Mesenchymal stem cell (in vitro differentiated cells and primary cell): Measurements from ENCODE around the gene EEPD1.

Source experiments
- DNase-seq: peaks from one replicate; pipeline ENCODE4 v3.0.0-alpha.2; 2013
- H2AFZ ChIP-seq: one replicate; pipeline ENCODE4 v1.6.1; 2013; ENCODE audit warnings: low read depth, mild to moderate bottlenecking, control low read depth, inconsistent platforms, low read length, moderate library complexity
- H2AK5ac ChIP-seq: 2 replicates; pipeline ENCODE4 v1.6.1; 2013; ENCODE audit warnings: low read length, moderate library complexity, mild to moderate bottlenecking, inconsistent platforms; ENCODE audit not compliant: severe bottlenecking
- H2BK120ac ChIP-seq: one replicate; pipeline ENCODE4 v1.6.1; 2013; ENCODE audit warnings: low read depth, mild to moderate bottlenecking, inconsistent platforms, low read length, moderate library complexity
- H2BK12ac ChIP-seq, 2 experiments: one replicate each; pipeline ENCODE4 v1.6.1; 2013; ENCODE audit warnings: inconsistent platforms in 2 of 2, low read length in 2 of 2, mild to moderate bottlenecking in 2 of 2, moderate library complexity in 2 of 2, control low read depth in 1 of 2
- H2BK15ac ChIP-seq: one replicate; pipeline ENCODE4 v1.6.1; 2013; ENCODE audit warnings: mild to moderate bottlenecking, low read depth, inconsistent platforms; ENCODE audit not compliant: poor library complexity, severe bottlenecking
- H2BK5ac ChIP-seq: 2 replicates; pipeline ENCODE4 v1.6.1; 2013; ENCODE audit warnings: low read depth, mild to moderate bottlenecking, low read length, control low read depth, inconsistent platforms; ENCODE audit not compliant: poor library complexity, severe bottlenecking
- H3K14ac ChIP-seq, 2 experiments: one replicate each; pipeline ENCODE4 v1.6.1; 2013; ENCODE audit warnings: inconsistent platforms in 2 of 2, low read length in 2 of 2, control low read depth in 1 of 2, mild to moderate bottlenecking in 1 of 2, moderate library complexity in 1 of 2
- H3K18ac ChIP-seq, 2 experiments: one replicate each; pipeline ENCODE4 v1.6.1; 2013; ENCODE audit warnings: inconsistent platforms in 2 of 2, low read length in 2 of 2, control low read depth in 1 of 2, low read depth in 1 of 2, mild to moderate bottlenecking in 1 of 2
- H3K23ac ChIP-seq, 2 experiments: one replicate each; pipeline ENCODE4 v1.6.1; 2013; ENCODE audit warnings: inconsistent platforms in 2 of 2, low read length in 2 of 2, mild to moderate bottlenecking in 2 of 2, moderate library complexity in 2 of 2, control low read depth in 1 of 2
- H3K27ac ChIP-seq: 2 replicates; pipeline ENCODE4 v1.5.1; 2013; ENCODE audit warnings: mild to moderate bottlenecking, moderate library complexity, low read length, control low read depth, inconsistent platforms; ENCODE audit not compliant: poor library complexity, severe bottlenecking
- H3K27me3 ChIP-seq, 2 experiments: 2 replicates each; pipeline versions ENCODE4 v1.6.1 to v1.7.0; 2013; ENCODE audit warnings: low read length in 2 of 2, mild to moderate bottlenecking in 2 of 2, moderate library complexity in 2 of 2, control low read depth in 1 of 2, inconsistent platforms in 1 of 2; ENCODE audit not compliant: control insufficient read depth in 1 of 2, insufficient read depth in 1 of 2
- H3K36me3 ChIP-seq, 2 experiments: 2 replicates each; pipeline versions ENCODE4 v1.6.1 to v1.7.0; 2013; ENCODE audit warnings: low read length in 2 of 2, control low read depth in 1 of 2, inconsistent platforms in 1 of 2, low read depth in 1 of 2, mild to moderate bottlenecking in 1 of 2; ENCODE audit not compliant: insufficient read depth in 2 of 2, control insufficient read depth in 1 of 2
- H3K4ac ChIP-seq, 2 experiments: one replicate each; pipeline ENCODE4 v1.6.1; 2013; ENCODE audit warnings: inconsistent platforms in 2 of 2, low read length in 2 of 2, mild to moderate bottlenecking in 2 of 2, moderate library complexity in 2 of 2, control low read depth in 1 of 2, low read depth in 1 of 2
- H3K4me1 ChIP-seq: 2 replicates; pipeline ENCODE4 v1.6.1; 2013; ENCODE audit warnings: low read depth, low read length, control low read depth; ENCODE audit not compliant: control insufficient read depth, insufficient read depth
- H3K4me2 ChIP-seq: 2 replicates; pipeline ENCODE4 v1.6.1; 2013; ENCODE audit warnings: low read length, mild to moderate bottlenecking, inconsistent platforms; ENCODE audit not compliant: poor library complexity, severe bottlenecking
- H3K4me3 ChIP-seq, 2 experiments: 2 replicates each; pipeline versions ENCODE4 v1.5.1 to v1.7.0; 2013; ENCODE audit warnings: low read length in 2 of 2, mild to moderate bottlenecking in 2 of 2, control low read depth in 1 of 2, low read depth in 1 of 2; ENCODE audit not compliant: insufficient read depth in 1 of 2
- H3K79me1 ChIP-seq: replicated peaks from 2 replicates; pipeline ENCODE4 v1.6.1; 2013; ENCODE audit warnings: mild to moderate bottlenecking, control low read depth, low read length, inconsistent platforms; ENCODE audit not compliant: poor library complexity, severe bottlenecking
- H3K9ac ChIP-seq: 2 replicates; pipeline ENCODE4 v1.7.0; 2013; ENCODE audit warnings: mild to moderate bottlenecking, low read length, moderate library complexity
- H3K9me3 ChIP-seq: 2 replicates; pipeline ENCODE4 v1.7.0; 2013; ENCODE audit warnings: mild to moderate bottlenecking, low read length; ENCODE audit not compliant: control insufficient read depth
- H4K8ac ChIP-seq: one replicate; pipeline ENCODE4 v1.6.1; 2013; ENCODE audit warnings: inconsistent platforms, mild to moderate bottlenecking, low read length, moderate library complexity
- H4K91ac ChIP-seq: one replicate; pipeline ENCODE4 v1.6.1; 2013; ENCODE audit warnings: mild to moderate bottlenecking, low read length, inconsistent platforms
- WGBS: methylation state at CpG from one replicate; pipeline ENCODE4 v1.1.7; 2013; ENCODE audit warnings: mixed read lengths; 5-methylcytosine and 5-hydroxymethylcytosine counted together

Gene EEPD1

DNA sequence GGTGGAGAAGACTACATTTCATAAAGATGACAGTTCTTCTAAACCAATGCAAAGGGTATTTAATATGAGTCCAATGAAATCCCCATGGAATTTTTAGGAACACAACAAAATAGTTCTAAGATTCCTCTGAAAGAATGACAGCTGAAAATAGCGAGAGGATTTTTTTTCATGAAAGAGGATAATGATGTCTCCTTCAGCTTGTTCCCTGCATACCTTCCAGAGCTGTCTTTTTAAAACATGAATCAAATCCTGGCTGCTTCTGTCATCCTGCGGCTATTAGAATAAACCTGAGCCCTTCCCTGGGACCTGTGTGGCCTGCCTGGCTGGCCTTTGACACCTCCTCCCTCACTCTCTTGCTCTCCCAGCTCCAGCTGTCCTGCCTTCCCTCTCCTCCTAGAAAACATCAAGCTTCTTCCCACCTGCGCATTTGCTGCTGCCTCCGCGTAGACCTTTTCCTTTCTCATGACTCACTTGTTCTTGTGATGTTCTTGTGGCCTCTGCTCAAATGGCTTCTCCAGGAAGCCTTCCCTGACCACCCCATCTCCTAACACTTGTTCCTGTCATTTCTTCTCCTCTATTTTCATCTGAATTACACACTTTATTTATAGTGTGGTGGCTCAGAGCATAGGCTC, 57.4 kb downstream of the EEPD1 start:
- Histone ChIP-seq H3K4ac (no peak overlapping the region), H3K27ac (no peak overlapping the region), H4K8ac (peak overlapping the region; percentile 12), H3K36me3 (no peaks in the 10 kb centered on the region), H3K14ac (no peak overlapping the region), H2AK5ac (no peak overlapping the region), H2BK12ac (peak overlapping the region in 1 of 2 experiments; percentile 49), H3K27me3 (peaks cover 0 to 15% of the 10 kb centered on the region in 2 experiments), H3K9me3 (no peaks in the 10 kb centered on the region), H3K4me2 (no peak overlapping the region), H2BK15ac (no peak overlapping the region), H3K18ac (peak overlapping the region in 1 of 2 experiments; percentile 41), H3K4me3 (no peak overlapping the region), H3K4me1 (peaks cover 14% of the 10 kb centered on the region), H2AFZ (no peak overlapping the region), H3K79me1 (no peaks in the 10 kb centered on the region), H2BK120ac (no peak overlapping the region), H3K9ac (no peak overlapping the region), H3K23ac (no peak overlapping the region), H4K91ac (no peak overlapping the region), H2BK5ac (no peak overlapping the region)
- DNase-seq: peak; percentile 46
- 67% methylated on average over 5 of the region's 5 CpGs for WGBS

- Histone ChIP-seq H3K9me3 (no peaks in the 10 kb centered on the region), H3K36me3 (no peaks in the 10 kb centered on the region), H4K8ac (no peak overlapping the region), H2BK12ac (no peak overlapping the region), H2BK120ac (no peak overlapping the region), H3K4ac (no peak overlapping the region), H3K18ac (no peak overlapping the region), H3K79me1 (no peaks in the 10 kb centered on the region), H3K4me3 (no peak overlapping the region), H3K4me2 (no peak overlapping the region), H2AFZ (no peak overlapping the region), H3K27ac (no peak overlapping the region), H3K27me3 (peaks cover 0 to 17% of the 10 kb centered on the region in 2 experiments), H3K4me1 (peaks cover 6% of the 10 kb centered on the region), H2AK5ac (no peak overlapping the region), H2BK5ac (no peak overlapping the region), H3K23ac (no peak overlapping the region), H4K91ac (no peak overlapping the region), H2BK15ac (no peak overlapping the region), H3K14ac (no peak overlapping the region), H3K9ac (no peak overlapping the region)
- 27% methylated on average over 23 of the region's 23 CpGs for WGBS
- no peak for DNase-seq
Observed at GRCh38 chr7:36214608-36215456, 61.8 kb downstream of the EEPD1 start.

- H3K4me1 ChIP-seq: peaks cover 5% of the 10 kb centered on the region
- H4K8ac ChIP-seq: no peak overlapping the region
- no peak overlapping the region for H2BK5ac ChIP-seq
- no peak overlapping the region for H3K14ac ChIP-seq
- H3K4me3 ChIP-seq: no peak overlapping the region
- no peak overlapping the region for H2AK5ac ChIP-seq
- no peak overlapping the region for H2BK15ac ChIP-seq
- H3K9me3 ChIP-seq: no peaks in the 10 kb centered on the region
- no peaks in the 10 kb centered on the region for H3K36me3 ChIP-seq
- no peak overlapping the region for H3K9ac ChIP-seq
- no peak overlapping the region for H2BK12ac ChIP-seq
- no peak overlapping the region for H3K4me2 ChIP-seq
- H3K23ac ChIP-seq: no peak overlapping the region
- no peak for DNase-seq
- no peaks in the 10 kb centered on the region for H3K79me1 ChIP-seq
- WGBS: 71% methylated on average over 2 of the region's 2 CpGs
- no peak overlapping the region for H2AFZ ChIP-seq
- peaks cover 0 to 19% of the 10 kb centered on the region in 2 experiments for H3K27me3 ChIP-seq
- no peak overlapping the region for H2BK120ac ChIP-seq
- no peak overlapping the region for H3K27ac ChIP-seq
- H3K4ac ChIP-seq: no peak overlapping the region
- no peak overlapping the region for H4K91ac ChIP-seq
- H3K18ac ChIP-seq: no peak overlapping the region
Observed at GRCh38 chr7:36215457-36215765, 62.4 kb downstream of the EEPD1 start.

DNA sequence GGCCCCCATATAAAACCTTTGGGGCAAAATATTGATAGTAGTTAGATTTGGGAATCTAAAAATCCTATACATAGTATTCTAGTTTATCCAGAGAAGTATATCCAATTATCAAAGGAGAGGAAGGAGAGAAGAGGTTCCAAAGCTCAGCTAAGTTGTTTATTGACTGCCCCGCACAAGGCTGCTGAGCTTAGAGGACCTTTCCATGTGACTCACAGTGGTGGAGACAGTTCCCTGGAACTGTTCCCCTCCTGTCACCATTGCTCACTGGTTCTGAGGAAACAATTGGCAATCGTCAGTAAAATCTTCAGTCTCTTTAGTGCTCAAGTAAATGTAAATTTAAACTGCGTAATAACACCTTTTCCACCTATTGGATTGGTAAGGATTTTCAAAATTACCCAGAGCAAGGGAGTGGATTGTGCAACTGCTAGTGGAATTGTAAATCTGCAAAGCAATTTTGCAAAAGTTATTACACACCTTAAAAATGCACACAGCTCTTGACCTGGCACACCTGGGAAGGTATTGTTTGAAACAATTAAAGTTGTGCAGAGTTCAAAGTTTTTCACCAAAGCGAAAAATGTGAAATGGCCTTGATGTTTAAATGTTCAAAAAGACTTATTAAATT, 63.1 kb downstream of the EEPD1 start:
- Histone ChIP-seq H3K4ac (no peak overlapping the region), H2BK12ac (no peak overlapping the region), H3K4me3 (no peak overlapping the region), H3K4me1 (peaks cover 4% of the 10 kb centered on the region), H4K91ac (no peak overlapping the region), H2BK120ac (no peak overlapping the region), H3K23ac (no peak overlapping the region), H3K27me3 (peaks cover 0 to 19% of the 10 kb centered on the region in 2 experiments), H3K79me1 (no peaks in the 10 kb centered on the region), H4K8ac (no peak overlapping the region), H3K14ac (no peak overlapping the region), H2AFZ (no peak overlapping the region), H2BK5ac (no peak overlapping the region), H3K9me3 (no peaks in the 10 kb centered on the region), H3K36me3 (no peaks in the 10 kb centered on the region), H3K4me2 (no peak overlapping the region), H2AK5ac (no peak overlapping the region), H2BK15ac (no peak overlapping the region), H3K18ac (no peak overlapping the region), H3K9ac (no peak overlapping the region), H3K27ac (no peak overlapping the region)
- DNase-seq: peak; percentile 61
- WGBS: 64% methylated on average over 1 of the region's 4 CpGs
